Measurements from ENCODE around the gene ZNF254.
"Not testable (repeated sequence)": the region's sequence is repeated elsewhere in the genome, so short reads cannot be mapped to it uniquely, and the experiment has no call there.

The ZNF254 gene

DNA sequence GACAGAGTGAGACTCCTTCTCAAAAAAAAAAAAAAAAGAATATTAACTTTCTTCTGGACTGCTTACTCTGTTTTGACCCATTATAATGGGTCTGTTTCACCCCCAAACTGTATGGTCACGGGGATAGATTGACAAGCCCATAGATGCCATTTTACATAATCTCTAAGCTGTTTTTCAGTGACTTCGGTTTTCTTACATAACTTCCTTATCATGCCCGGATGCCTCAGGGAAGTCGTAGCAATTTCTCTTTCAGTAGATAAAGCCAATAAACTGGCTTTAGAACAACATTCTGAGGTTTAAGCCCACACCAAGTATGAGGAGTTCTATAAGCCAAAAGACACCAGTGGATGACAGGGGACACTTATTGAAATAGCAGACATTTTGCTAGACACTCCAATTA lies 5.9 kb upstream of the ZNF254 start:
- no peaks in the 10 kb centered on the region for H3K79me2 ChIP-seq (ENCODE audit: insufficient read depth, low read depth)
- no peak overlapping the region for H3K4me3 ChIP-seq (IDR thresholded peaks at IDR 0.05; ENCODE audit: insufficient read depth, low read depth, low read length)
- H3K9ac ChIP-seq = no peak overlapping the region
- no peak for TF ChIP-seq CTCF (conservative IDR thresholded peaks at IDR 0.05; ENCODE audit: low read depth, low read length)
- no peaks in the 10 kb centered on the region for H4K20me1 ChIP-seq (ENCODE audit: insufficient read depth)
- H2AFZ ChIP-seq (ENCODE audit: low read depth) = no peak overlapping the region
- no peak overlapping the region for H3K4me2 ChIP-seq
- no peaks in the 10 kb centered on the region for H3K36me3 ChIP-seq (ENCODE audit: insufficient read depth)
- H3K4me1 ChIP-seq (ENCODE audit: low read depth, poor library complexity, severe bottlenecking) = no peaks in the 10 kb centered on the region
- H3K27ac ChIP-seq = no peak overlapping the region
- no peaks in the 10 kb centered on the region for H3K27me3 ChIP-seq (ENCODE audit: insufficient read depth, low read depth)

DNA sequence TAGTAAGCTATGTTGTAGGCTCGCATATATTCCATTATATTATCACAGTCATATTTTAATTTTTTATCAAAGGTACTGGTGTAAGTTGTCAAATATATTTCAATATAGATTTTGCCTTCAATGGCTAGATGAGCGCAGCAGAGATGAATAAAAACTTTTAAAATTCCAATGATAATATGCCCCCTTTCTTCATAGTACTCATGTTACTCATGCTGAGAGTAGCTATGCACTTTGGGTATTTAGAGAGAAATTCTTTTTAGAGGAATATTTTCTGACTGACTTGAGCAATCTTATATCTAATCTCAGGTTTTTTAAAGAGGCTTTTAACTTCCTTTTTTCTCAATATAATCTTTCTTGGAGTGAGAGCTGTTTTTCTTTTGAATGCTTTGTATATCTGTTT lies 11.4 kb downstream of the ZNF254 start:
- Histone ChIP-seq H3K27me3 (ENCODE audit: insufficient read depth, low read depth) (no peaks in the 10 kb centered on the region), H3K36me3 (ENCODE audit: insufficient read depth) (no peaks in the 10 kb centered on the region), H3K4me2 (no peak overlapping the region), H3K27ac (no peak overlapping the region), H3K4me3 (IDR thresholded peaks at IDR 0.05; ENCODE audit: insufficient read depth, low read depth, low read length) (no peak overlapping the region), H3K79me2 (ENCODE audit: insufficient read depth, low read depth) (no peaks in the 10 kb centered on the region), H2AFZ (ENCODE audit: low read depth) (no peak overlapping the region), H3K9ac (no peak overlapping the region), H3K4me1 (ENCODE audit: low read depth, poor library complexity, severe bottlenecking) (no peaks in the 10 kb centered on the region), H4K20me1 (ENCODE audit: insufficient read depth) (no peaks in the 10 kb centered on the region)
- TF ChIP-seq CTCF (conservative IDR thresholded peaks at IDR 0.05; ENCODE audit: low read depth, low read length) = no peak

GRCh38 chr19:24099829-24100228 lies 12.8 kb downstream of the ZNF254 start:
- no peak for TF ChIP-seq CTCF (conservative IDR thresholded peaks at IDR 0.05; ENCODE audit: low read depth, low read length)
- H3K79me2 ChIP-seq (ENCODE audit: insufficient read depth, low read depth) = no peaks in the 10 kb centered on the region
- H3K4me1 ChIP-seq (ENCODE audit: low read depth, poor library complexity, severe bottlenecking) = no peaks in the 10 kb centered on the region
- H3K4me2 ChIP-seq = no peak overlapping the region
- H3K27ac ChIP-seq = no peak overlapping the region
- no peaks in the 10 kb centered on the region for H3K27me3 ChIP-seq (ENCODE audit: insufficient read depth, low read depth)
- H3K36me3 ChIP-seq (ENCODE audit: insufficient read depth) = no peaks in the 10 kb centered on the region
- no peak overlapping the region for H3K4me3 ChIP-seq (IDR thresholded peaks at IDR 0.05; ENCODE audit: insufficient read depth, low read depth, low read length)
- H4K20me1 ChIP-seq (ENCODE audit: insufficient read depth) = no peaks in the 10 kb centered on the region
- H2AFZ ChIP-seq (ENCODE audit: low read depth) = no peak overlapping the region
- H3K9ac ChIP-seq = no peak overlapping the region

- not testable (repeated sequence) for H4K20me1 ChIP-seq (ENCODE audit: insufficient read depth); H2AFZ ChIP-seq (ENCODE audit: low read depth); H3K9ac ChIP-seq; H3K36me3 ChIP-seq (ENCODE audit: insufficient read depth); H3K27me3 ChIP-seq (ENCODE audit: insufficient read depth, low read depth); H3K4me2 ChIP-seq; H3K79me2 ChIP-seq (ENCODE audit: insufficient read depth, low read depth); H3K27ac ChIP-seq; H3K4me3 ChIP-seq (IDR thresholded peaks at IDR 0.05; ENCODE audit: insufficient read depth, low read depth, low read length); H3K4me1 ChIP-seq (ENCODE audit: low read depth, poor library complexity, severe bottlenecking)
Measured at GRCh38 chr19:24100597-24100996, 13.6 kb downstream of the ZNF254 start.

DNA sequence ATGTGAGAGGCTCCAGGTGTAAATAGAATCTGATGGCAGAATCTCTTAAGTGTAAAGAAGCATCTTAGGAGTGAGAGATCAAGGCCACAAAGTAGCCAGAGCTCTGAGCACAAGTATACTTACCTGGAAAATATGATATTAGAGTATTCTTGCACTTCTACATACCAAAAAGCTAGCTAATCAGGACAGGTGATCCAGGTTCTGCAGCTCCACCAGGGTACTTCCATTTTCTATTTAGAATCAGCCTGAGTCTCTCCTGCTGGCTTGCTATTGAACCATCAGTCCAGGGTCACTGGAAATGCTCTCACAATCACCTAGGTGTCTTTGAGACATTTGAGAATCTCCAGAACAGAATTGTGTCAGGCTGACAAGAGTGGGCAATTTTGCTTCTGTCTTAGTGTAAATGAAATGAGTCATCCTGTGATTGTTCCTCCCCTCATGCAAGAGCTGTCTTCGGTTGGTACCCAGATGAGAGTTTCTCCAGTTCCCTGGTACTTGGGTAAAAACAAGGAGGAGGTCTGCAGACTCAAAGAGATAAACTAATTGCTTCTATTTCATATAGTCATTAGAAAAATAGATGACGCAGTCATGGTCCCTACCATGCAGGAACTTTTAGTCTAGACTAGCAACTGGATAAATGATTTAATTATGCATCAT lies 14.6 kb downstream of the ZNF254 start:
- no peaks in the 10 kb centered on the region for H3K36me3 ChIP-seq (ENCODE audit: insufficient read depth)
- no peaks in the 10 kb centered on the region for H3K4me1 ChIP-seq (ENCODE audit: low read depth, poor library complexity, severe bottlenecking)
- no peak overlapping the region for H3K9ac ChIP-seq
- no peak overlapping the region for H2AFZ ChIP-seq (ENCODE audit: low read depth)
- H3K27ac ChIP-seq = no peak overlapping the region
- no peak overlapping the region for H3K4me2 ChIP-seq
- H3K4me3 ChIP-seq (IDR thresholded peaks at IDR 0.05; ENCODE audit: insufficient read depth, low read depth, low read length) = no peak overlapping the region
- H3K79me2 ChIP-seq (ENCODE audit: insufficient read depth, low read depth) = no peaks in the 10 kb centered on the region
- H4K20me1 ChIP-seq (ENCODE audit: insufficient read depth) = no peaks in the 10 kb centered on the region
- no peak for TF ChIP-seq CTCF (conservative IDR thresholded peaks at IDR 0.05; ENCODE audit: low read depth, low read length)
- no peaks in the 10 kb centered on the region for H3K27me3 ChIP-seq (ENCODE audit: insufficient read depth, low read depth)

Measured in KMS-11 (cell line).